Transverse colon (tissue), 4 donors: Measurements from ENCODE around the gene TNFRSF18. TPM values are rescaled to one million over a fixed set of nuclear protein-coding genes. Genes with fewer than 3 reads are reported as not detected.

Experiments used
- DNase-seq: peaks from one replicate; pipeline ENCODE4 v3.0.0-alpha.2; 2019
- H3K27ac ChIP-seq, 4 donors: fragments of 200-600 bp; sonication (generic); 2 replicates each; pipeline ENCODE4 v1.5.1; 2016 to 2018; ENCODE audit warnings: inconsistent platforms in 4 of 4
- H3K27me3 ChIP-seq: fragments of 200-600 bp; sonication (generic); 2 replicates; pipeline ENCODE4 v1.5.1; 2017; ENCODE audit warnings: inconsistent platforms
- H3K36me3 ChIP-seq, 4 donors: fragments of 200-600 bp; sonication (generic); 2 replicates each; pipeline ENCODE4 v1.5.1; 2017 to 2019; ENCODE audit warnings: inconsistent platforms in 4 of 4
- H3K4me1 ChIP-seq, 4 donors: fragments of 200-600 bp; sonication (generic); 2 replicates each; pipeline ENCODE4 v1.5.1; 2017 to 2020; ENCODE audit warnings: inconsistent platforms in 4 of 4
- H3K4me3 ChIP-seq, 4 donors: fragments of 200-600 bp; sonication (generic); 1 replicate in 1 of 4; 2 replicates in 3 of 4; pipeline versions ENCODE4 v1.5.1 to v1.6.1; 2017 to 2019; ENCODE audit warnings: inconsistent platforms in 4 of 4
- H3K9me3 ChIP-seq, 2 donors: fragments of 200-600 bp; sonication (generic); 2 replicates each; pipeline ENCODE4 v1.5.1; 2017 to 2019; ENCODE audit warnings: inconsistent platforms in 2 of 2
- EP300 ChIP-seq: sonication (generic); formaldehyde crosslinking; IDR thresholded peaks from one replicate; pipeline ENCODE4 v1.6.1; 2017; ENCODE audit warnings: antibody characterized with exemption, low read depth
- POLR2A ChIP-seq: fragments of 450-650 bp; IDR thresholded peaks from one replicate; pipeline ENCODE4 v1.6.1; 2016; ENCODE audit warnings: antibody characterized with exemption, mild to moderate bottlenecking, moderate library complexity
- POLR2AphosphoS5 ChIP-seq, 3 donors: sonication (generic); formaldehyde crosslinking; IDR thresholded peaks; one replicate each; pipeline ENCODE4 v1.6.1; 2016; ENCODE audit warnings: antibody characterized with exemption in 3 of 3
- WGBS, 2 donors: methylation state at CpG; one replicate each; pipeline ENCODE4 v1.1.5; 2018; ENCODE audit warnings: low coverage in 1 of 2; 5-methylcytosine and 5-hydroxymethylcytosine counted together
- in situ Hi-C, 4 donors: fragments of 200-750 bp; cut with MboI; loops; one replicate each; pipeline versions ENCODE4 v1.15.0 to v1.15.1; 2017; ENCODE audit warnings: low sequenced_read_pairs in 3 of 4, low pct_ligation_motif_present in 1 of 4, low pct_unique_long_range_greater_than_20kb in 1 of 4
- intact Hi-C: fragments of 100-400 bp; cut with DNase I; formaldehyde crosslinking; loops from one replicate; pipeline ENCODE4 v1.15.1; 2023; ENCODE audit warnings: low total_unique reads
- total RNA-seq, 4 donors: library from RNA; depleted of rRNA; stranded (reverse); fragments of >200 nt; gene quantifications; one replicate each; pipeline ENCODE4 v1.1.0, GENCODE V29; 2016
- TF ChIP-seq, protein P1 (sequence below), 5 experiments: fragments of 200-600 bp in 3 of 5; fragments of 450-650 bp in 2 of 5; sonication (generic) in 3 of 5; IDR thresholded peaks; 1 replicate in 2 of 5; 2 replicates in 3 of 5; pipeline ENCODE4 v1.5.1; 2016 to 2017; ENCODE audit warnings: antibody characterized with exemption in 5 of 5, inconsistent platforms in 3 of 5, mild to moderate bottlenecking in 2 of 5, moderate library complexity in 1 of 5

The TNFRSF18 gene
- total RNA-seq, 4 donors from 2014 or later, result 3.3 to 7.9 TPM; not detected in 2

DNA sequence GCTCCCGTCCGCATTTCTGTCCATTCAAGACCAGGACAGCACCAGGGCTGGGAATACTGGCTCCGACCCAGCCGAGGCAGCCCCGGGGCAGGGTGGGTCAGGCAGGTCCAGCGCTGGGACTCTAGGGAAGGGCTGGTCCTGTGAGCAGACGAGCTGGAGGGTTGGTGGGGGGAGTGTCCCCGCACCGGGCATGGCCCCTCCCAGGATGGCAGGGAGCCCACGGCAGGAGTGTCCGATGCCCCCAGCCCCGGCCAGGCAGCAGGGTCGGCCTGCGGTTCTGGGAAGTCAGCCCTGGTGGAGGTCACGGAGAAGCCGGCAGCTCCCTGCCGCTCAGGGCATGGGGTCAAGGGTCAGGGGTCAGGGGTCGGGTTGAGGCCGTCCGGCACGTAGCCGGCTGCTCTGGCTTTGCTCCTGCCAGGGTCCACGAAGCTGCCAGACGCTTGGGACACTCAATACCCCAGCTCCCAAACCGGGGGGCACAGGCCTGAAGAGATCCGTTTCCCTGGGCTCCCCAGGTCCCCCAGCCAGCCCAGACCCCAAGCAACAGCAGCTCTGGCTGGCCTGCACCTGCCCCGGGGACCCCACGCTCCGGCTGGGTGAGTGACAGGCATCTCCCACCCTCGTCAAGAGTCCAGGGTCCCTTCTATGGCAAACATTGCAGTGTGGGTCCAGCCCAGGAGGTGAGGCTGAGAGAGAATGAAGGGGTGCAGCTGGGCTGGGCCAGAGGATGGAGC lies 33.4 kb upstream of the TNFRSF18 start:
- Histone ChIP-seq H3K4me1 (peaks cover 7 to 28% (median 24%) of the 10 kb centered on the region in 4 donors), H3K36me3 (no peaks in the 10 kb centered on the region), H3K27me3 (peaks cover 52% of the 10 kb centered on the region), H3K4me3 (no peak overlapping the region), H3K9me3 (no peaks in the 10 kb centered on the region), H3K27ac (no peak overlapping the region)
- 23% methylated on average over 26 of the region's 30 CpGs; no CpG with 5 or more reads in 1 of the 2 donors for WGBS, 2 donors
- TF ChIP-seq POLR2AphosphoS5 (IDR thresholded peaks at IDR 0.05) (no peak), EP300 (no peak), POLR2A (no peak)
- TF ChIP-seq, protein P1, sequence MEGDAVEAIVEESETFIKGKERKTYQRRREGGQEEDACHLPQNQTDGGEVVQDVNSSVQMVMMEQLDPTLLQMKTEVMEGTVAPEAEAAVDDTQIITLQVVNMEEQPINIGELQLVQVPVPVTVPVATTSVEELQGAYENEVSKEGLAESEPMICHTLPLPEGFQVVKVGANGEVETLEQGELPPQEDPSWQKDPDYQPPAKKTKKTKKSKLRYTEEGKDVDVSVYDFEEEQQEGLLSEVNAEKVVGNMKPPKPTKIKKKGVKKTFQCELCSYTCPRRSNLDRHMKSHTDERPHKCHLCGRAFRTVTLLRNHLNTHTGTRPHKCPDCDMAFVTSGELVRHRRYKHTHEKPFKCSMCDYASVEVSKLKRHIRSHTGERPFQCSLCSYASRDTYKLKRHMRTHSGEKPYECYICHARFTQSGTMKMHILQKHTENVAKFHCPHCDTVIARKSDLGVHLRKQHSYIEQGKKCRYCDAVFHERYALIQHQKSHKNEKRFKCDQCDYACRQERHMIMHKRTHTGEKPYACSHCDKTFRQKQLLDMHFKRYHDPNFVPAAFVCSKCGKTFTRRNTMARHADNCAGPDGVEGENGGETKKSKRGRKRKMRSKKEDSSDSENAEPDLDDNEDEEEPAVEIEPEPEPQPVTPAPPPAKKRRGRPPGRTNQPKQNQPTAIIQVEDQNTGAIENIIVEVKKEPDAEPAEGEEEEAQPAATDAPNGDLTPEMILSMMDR (IDR thresholded peaks at IDR 0.05), result no peak
- intact Hi-C loops, result no loop called here
- in situ Hi-C loops, result no loop called here
- no peak for DNase-seq

DNA sequence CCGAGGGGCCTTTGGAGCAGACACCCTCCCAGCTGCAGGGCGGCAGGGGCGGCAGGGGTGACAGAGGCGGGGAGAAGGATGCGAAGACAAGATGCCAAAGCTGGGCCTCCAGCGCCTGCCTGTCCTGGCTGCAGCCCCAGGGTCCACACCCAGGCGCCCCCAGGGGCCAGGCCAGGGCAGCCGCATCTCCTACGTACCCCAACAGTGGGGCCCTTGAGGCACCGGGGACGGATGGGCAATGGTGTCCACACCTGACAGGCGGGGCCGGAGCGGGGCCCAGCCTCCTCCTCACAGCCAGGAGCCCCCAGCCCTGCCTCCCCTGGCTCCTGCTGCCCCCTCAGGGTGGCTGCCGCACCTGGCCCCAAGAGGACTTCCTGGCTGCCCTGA lies 32.8 kb upstream of the TNFRSF18 start:
- in situ Hi-C loops, result no loop called here
- Histone ChIP-seq H3K36me3 (no peaks in the 10 kb centered on the region), H3K9me3 (no peaks in the 10 kb centered on the region), H3K4me3 (no peak overlapping the region), H3K27me3 (peaks cover 52% of the 10 kb centered on the region), H3K27ac (no peak overlapping the region), H3K4me1 (peaks cover 4 to 25% (median 21%) of the 10 kb centered on the region in 4 donors)
- 26% methylated on average over 8 of the region's 15 CpGs; no CpG with 5 or more reads in 1 of the 2 donors for WGBS, 2 donors
- TF ChIP-seq, protein P1 (IDR thresholded peaks at IDR 0.05), result no peak
- no peak for TF ChIP-seq POLR2AphosphoS5 (IDR thresholded peaks at IDR 0.05)
- TF ChIP-seq EP300, result no peak
- no peak for TF ChIP-seq POLR2A
- intact Hi-C loops, result no loop called here
- no peak for DNase-seq

DNA sequence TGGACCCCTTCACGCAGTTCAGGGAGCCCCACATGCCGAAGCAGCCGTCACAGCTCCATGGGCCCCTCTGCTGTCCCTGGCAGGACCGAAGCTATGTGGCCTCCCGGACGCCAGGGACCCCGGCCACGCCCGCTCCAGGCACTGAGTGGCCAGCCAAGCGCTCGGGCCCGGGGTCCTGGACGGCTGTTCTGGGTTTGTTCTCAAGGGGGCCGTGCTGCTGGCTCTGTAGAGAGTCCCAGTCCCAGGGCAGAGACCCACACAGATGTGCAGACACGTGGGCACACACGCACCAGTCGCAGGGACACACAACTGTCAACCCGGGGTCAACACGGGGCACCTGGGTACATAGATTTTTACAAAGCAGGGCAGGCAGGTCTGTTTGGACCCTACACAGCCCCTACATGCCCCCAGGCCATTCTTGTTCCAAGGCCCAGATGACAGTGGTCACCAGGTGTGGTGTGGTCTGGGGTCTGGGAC lies 32.3 kb upstream of the TNFRSF18 start:
- no peak overlapping the region for H3K27ac ChIP-seq
- TF ChIP-seq EP300, result no peak
- TF ChIP-seq POLR2A, result no peak
- H3K4me1 ChIP-seq, result peaks cover 4 to 21% (median 18%) of the 10 kb centered on the region in 4 donors
- no peak overlapping the region for H3K4me3 ChIP-seq
- intact Hi-C loops, result no loop called here
- no peaks in the 10 kb centered on the region for H3K36me3 ChIP-seq
- H3K9me3 ChIP-seq, result no peaks in the 10 kb centered on the region
- no peak for DNase-seq
- in situ Hi-C loops, result no loop called here
- WGBS, 2 donors, result 39% methylated on average over 19 of the region's 19 CpGs; no CpG with 5 or more reads in 1 of the 2 donors
- H3K27me3 ChIP-seq, result peaks cover 52% of the 10 kb centered on the region

DNA sequence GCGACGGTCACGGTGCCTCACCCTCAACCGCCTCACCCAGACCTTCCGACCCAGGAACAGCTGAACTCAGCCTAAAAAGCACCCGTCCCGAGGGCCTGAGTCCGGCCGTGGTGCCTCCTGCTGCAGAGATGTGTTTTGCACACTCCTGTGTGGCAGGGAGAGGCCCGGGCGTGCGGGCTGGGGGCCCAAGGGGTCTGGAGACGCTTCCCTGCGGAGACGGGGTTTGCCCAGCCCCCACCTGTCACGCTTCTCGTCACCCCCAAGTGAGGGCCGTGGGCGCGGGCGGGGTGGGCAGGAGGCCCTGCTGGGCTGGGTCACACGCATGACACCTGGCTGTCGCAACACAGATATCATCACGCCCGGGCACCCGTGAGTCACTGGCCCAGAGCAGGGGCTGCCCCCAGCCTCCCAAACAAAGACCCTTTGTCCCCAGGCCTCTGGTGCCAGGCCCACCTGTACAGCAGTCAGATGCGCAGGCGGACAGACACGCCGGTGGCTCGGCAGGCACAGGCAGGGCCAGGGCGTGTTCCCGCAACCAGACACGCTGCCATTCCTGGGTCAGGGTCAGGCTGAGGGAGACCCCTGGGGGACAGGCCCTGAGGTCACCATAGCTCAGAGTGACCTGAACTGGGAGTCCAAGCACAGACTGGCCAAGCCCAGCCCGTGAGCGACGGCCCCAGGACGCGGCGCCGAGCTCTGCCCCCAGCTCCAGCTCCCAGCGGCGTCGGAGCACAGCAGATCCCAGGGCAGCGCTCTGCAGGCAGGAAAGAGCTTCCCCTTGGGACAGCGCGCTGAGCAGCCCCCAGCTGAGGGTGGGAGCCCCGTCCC lies 31.7 kb upstream of the TNFRSF18 start:
- WGBS, 2 donors, result 12% methylated on average over 17 of the region's 48 CpGs; no CpG with 5 or more reads in 1 of the 2 donors
- peaks cover 5 to 24% (median 22%) of the 10 kb centered on the region in 4 donors for H3K4me1 ChIP-seq
- intact Hi-C loops (no loop called here), in situ Hi-C loops (no loop called here)
- no peaks in the 10 kb centered on the region for H3K36me3 ChIP-seq
- H3K4me3 ChIP-seq, result no peak overlapping the region
- peak; percentile 24 for DNase-seq
- TF ChIP-seq POLR2A (no peak), POLR2AphosphoS5 (IDR thresholded peaks at IDR 0.05) (no peak), EP300 (no peak)
- TF ChIP-seq, protein P1 (IDR thresholded peaks at IDR 0.05), result no peak
- no peaks in the 10 kb centered on the region for H3K9me3 ChIP-seq
- H3K27ac ChIP-seq, result no peak overlapping the region
- peaks cover 52% of the 10 kb centered on the region for H3K27me3 ChIP-seq
